ENCODE results near the gene KIT.

KIT gene

DNA sequence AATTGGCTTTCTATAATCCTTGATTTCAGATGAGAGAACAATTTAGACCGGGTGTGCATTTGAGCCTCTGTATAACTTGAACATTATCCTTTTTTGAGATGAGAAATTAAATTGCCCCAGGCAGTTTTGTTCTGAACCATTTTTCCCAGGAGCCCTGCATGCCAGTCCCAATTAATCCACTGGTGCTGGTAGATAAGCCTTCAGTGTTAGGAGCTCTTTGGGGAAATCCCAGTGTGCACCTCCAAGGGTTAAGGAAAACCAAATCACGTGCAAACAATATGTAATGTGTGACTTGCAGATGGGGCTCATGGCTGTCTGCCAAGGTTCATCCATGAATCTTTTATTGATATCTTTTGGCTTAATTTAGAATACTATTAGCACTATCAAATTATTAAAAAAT lies 43.2 kb downstream of the KIT start:
- no peak overlapping the region for H3K4me3 ChIP-seq (replicated peaks; ENCODE audit: insufficient read depth, low read length)
- no peaks in the 10 kb centered on the region for H3K27me3 ChIP-seq (ENCODE audit: insufficient read depth, poor library complexity, severe bottlenecking)
- TF ChIP-seq SPI1 (IDR thresholded peaks at IDR 0.05; ENCODE audit: borderline replicate concordance, low read depth) (no peak), POLR2AphosphoS5 (IDR thresholded peaks at IDR 0.05; ENCODE audit: low read depth) (no peak), GABPA (IDR thresholded peaks at IDR 0.05; ENCODE audit: low read depth) (no peak)
- TF ChIP-seq, protein P1, sequence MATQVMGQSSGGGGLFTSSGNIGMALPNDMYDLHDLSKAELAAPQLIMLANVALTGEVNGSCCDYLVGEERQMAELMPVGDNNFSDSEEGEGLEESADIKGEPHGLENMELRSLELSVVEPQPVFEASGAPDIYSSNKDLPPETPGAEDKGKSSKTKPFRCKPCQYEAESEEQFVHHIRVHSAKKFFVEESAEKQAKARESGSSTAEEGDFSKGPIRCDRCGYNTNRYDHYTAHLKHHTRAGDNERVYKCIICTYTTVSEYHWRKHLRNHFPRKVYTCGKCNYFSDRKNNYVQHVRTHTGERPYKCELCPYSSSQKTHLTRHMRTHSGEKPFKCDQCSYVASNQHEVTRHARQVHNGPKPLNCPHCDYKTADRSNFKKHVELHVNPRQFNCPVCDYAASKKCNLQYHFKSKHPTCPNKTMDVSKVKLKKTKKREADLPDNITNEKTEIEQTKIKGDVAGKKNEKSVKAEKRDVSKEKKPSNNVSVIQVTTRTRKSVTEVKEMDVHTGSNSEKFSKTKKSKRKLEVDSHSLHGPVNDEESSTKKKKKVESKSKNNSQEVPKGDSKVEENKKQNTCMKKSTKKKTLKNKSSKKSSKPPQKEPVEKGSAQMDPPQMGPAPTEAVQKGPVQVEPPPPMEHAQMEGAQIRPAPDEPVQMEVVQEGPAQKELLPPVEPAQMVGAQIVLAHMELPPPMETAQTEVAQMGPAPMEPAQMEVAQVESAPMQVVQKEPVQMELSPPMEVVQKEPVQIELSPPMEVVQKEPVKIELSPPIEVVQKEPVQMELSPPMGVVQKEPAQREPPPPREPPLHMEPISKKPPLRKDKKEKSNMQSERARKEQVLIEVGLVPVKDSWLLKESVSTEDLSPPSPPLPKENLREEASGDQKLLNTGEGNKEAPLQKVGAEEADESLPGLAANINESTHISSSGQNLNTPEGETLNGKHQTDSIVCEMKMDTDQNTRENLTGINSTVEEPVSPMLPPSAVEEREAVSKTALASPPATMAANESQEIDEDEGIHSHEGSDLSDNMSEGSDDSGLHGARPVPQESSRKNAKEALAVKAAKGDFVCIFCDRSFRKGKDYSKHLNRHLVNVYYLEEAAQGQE (IDR thresholded peaks at IDR 0.05; ENCODE audit: insufficient replicate concordance, low read depth) = no peak
- TF ChIP-seq, protein P2, sequence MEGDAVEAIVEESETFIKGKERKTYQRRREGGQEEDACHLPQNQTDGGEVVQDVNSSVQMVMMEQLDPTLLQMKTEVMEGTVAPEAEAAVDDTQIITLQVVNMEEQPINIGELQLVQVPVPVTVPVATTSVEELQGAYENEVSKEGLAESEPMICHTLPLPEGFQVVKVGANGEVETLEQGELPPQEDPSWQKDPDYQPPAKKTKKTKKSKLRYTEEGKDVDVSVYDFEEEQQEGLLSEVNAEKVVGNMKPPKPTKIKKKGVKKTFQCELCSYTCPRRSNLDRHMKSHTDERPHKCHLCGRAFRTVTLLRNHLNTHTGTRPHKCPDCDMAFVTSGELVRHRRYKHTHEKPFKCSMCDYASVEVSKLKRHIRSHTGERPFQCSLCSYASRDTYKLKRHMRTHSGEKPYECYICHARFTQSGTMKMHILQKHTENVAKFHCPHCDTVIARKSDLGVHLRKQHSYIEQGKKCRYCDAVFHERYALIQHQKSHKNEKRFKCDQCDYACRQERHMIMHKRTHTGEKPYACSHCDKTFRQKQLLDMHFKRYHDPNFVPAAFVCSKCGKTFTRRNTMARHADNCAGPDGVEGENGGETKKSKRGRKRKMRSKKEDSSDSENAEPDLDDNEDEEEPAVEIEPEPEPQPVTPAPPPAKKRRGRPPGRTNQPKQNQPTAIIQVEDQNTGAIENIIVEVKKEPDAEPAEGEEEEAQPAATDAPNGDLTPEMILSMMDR (IDR thresholded peaks at IDR 0.05; ENCODE audit: insufficient read depth, low read length) = no peak
- no peak overlapping the region for H3K27ac ChIP-seq (replicated peaks)
- no peak for DNase-seq (ENCODE audit: low read depth in 1 of 2, low spot score in 1 of 2)

DNA sequence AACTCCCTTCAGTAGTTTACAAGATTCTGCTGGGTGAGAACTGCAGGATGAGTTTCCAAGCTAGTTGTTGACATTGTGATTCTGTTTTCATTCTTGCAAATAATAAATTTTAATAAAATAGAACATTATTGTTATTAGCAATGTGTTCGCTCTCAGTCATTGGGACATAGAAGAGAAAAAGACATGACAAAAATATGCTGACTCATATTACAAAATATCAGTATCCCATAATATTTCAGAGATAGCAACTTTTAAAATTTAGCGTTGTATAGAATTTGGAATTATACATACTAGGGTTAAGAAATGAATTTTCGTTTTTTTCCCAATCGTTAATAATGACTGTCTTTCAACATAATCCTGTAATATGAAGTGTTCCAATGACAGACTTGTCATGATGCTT lies 45.4 kb downstream of the KIT start:
- Histone ChIP-seq H3K27me3 (ENCODE audit: insufficient read depth, poor library complexity, severe bottlenecking) (no peaks in the 10 kb centered on the region), H3K27ac (replicated peaks) (no peak overlapping the region), H3K4me3 (replicated peaks; ENCODE audit: insufficient read depth, low read length) (no peak overlapping the region)
- no peak for DNase-seq (ENCODE audit: low read depth in 1 of 2, low spot score in 1 of 2)
- TF ChIP-seq GABPA (IDR thresholded peaks at IDR 0.05; ENCODE audit: low read depth) (no peak), SPI1 (IDR thresholded peaks at IDR 0.05; ENCODE audit: borderline replicate concordance, low read depth) (no peak), POLR2AphosphoS5 (IDR thresholded peaks at IDR 0.05; ENCODE audit: low read depth) (no peak)
- TF ChIP-seq, protein P1 (IDR thresholded peaks at IDR 0.05; ENCODE audit: insufficient replicate concordance, low read depth) = no peak
- TF ChIP-seq, protein P2 (IDR thresholded peaks at IDR 0.05; ENCODE audit: insufficient read depth, low read length) = no peak

DNA sequence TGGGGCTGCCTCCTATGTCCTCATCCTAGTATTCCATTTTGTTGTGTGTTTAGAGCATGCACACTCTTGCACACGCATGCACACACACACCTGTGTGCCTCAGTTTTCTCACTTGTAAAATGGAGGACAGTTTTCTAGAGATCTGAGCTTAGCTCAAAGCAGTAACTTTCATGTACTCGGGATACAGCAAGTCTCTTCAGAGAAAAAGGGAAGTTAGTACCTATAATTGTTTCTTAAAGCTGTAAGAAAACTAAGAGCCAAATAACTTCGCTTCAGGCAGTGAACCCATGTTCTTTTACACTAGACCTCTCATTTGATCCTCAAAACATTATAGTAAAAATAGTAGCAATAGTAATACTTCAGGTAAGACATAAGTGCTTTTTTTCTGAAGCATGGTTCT lies 49.6 kb downstream of the KIT start:
- Histone ChIP-seq H3K27ac (replicated peaks) (0 out of 2 replicates have a peak overlapping the region, but pooled peaks have one; percentile 4), H3K27me3 (ENCODE audit: insufficient read depth, poor library complexity, severe bottlenecking) (no peaks in the 10 kb centered on the region), H3K4me3 (replicated peaks; ENCODE audit: insufficient read depth, low read length) (no peak overlapping the region)
- TF ChIP-seq, protein P2 (IDR thresholded peaks at IDR 0.05; ENCODE audit: insufficient read depth, low read length) = no peak
- no peak for TF ChIP-seq GABPA (IDR thresholded peaks at IDR 0.05; ENCODE audit: low read depth)
- TF ChIP-seq SPI1 (IDR thresholded peaks at IDR 0.05; ENCODE audit: borderline replicate concordance, low read depth) = no peak; the same call in 1 of the 2 replicates
- TF ChIP-seq, protein P1 (IDR thresholded peaks at IDR 0.05; ENCODE audit: insufficient replicate concordance, low read depth) = no peak
- no peak for TF ChIP-seq POLR2AphosphoS5 (IDR thresholded peaks at IDR 0.05; ENCODE audit: low read depth)
- no peak for DNase-seq (ENCODE audit: low read depth in 1 of 2, low spot score in 1 of 2)

Data from HL-60 (cell line).